Mesothelial cell of epicardium (in vitro differentiated cells): Measurements from ENCODE around the gene PREX1. TPM values are rescaled to one million over a fixed set of nuclear protein-coding genes. Genes with fewer than 3 reads are reported as not detected.

Experiments used
- DNase-seq, 2 experiments: peaks; one replicate each; pipeline ENCODE4 v3.0.0; 2021; ENCODE audit warnings: low spot score in 2 of 2; ENCODE audit not compliant: unreplicated experiment in 2 of 2
- H3K27ac Mint-ChIP-seq: 2 replicates; pipeline ENCODE4 v1.8.0; 2021; ENCODE audit warnings: mixed read lengths
- H3K27me3 Mint-ChIP-seq: 2 replicates; pipeline ENCODE4 v1.8.0; 2021; ENCODE audit warnings: low read depth, mixed read lengths
- H3K36me3 Mint-ChIP-seq: 2 replicates; pipeline ENCODE4 v1.8.0; 2021; ENCODE audit warnings: mixed read lengths
- H3K4me1 Mint-ChIP-seq: 2 replicates; pipeline ENCODE4 v1.8.0; 2021; ENCODE audit warnings: mixed read lengths
- H3K4me3 Mint-ChIP-seq: 2 replicates; pipeline ENCODE4 v1.8.0; 2021; ENCODE audit warnings: mild to moderate bottlenecking, moderate library complexity, mixed read lengths
- H3K9me3 Mint-ChIP-seq: 2 replicates; pipeline ENCODE4 v1.8.0; 2021; ENCODE audit warnings: mixed read lengths
- total RNA-seq: library from RNA; stranded (reverse); gene quantifications from 3 replicates; pipeline ENCODE4 v1.2.1, GENCODE V29; 2021
- TF ChIP-seq, protein P1 (sequence below): fragments of 200-600 bp; sonication (generic); IDR thresholded peaks from one replicate; pipeline ENCODE4 v1.5.0; 2021; ENCODE audit warnings: antibody characterized with exemption; ENCODE audit not compliant: unreplicated experiment

The PREX1 gene
- total RNA-seq, 1 donor from 2014 or later: 8.3 TPM

DNA sequence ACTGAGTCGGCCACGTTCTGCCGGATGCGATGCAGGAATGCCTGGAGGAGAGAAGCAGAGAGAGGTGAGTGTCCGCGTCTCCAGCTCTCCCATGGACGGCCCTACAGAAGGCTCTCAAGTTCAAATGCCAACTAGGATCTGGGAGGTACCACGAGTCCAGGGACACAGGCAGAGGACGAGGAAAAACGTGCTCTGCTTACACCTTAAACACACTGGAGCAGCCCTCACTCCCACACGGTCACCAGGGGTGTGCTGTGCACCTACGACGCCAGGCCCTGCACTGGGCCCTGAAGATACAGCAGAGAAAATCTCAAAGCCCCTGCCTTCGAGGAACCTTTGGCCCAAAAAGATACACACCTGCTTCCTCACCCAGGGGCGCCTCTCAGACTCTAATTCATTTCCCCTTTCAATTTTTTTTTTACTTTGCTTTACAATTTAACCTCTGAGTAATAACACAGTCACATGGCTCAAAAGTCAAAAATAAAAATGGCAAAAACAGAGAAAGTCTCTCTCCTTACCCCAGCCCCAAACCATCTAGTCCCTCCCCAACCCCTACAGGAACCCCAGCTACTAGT lies 79.9 kb downstream of the PREX1 start:
- Mint-ChIP-seq H3K36me3 (peaks cover 2% of the 10 kb centered on the region), H3K9me3 (no peaks in the 10 kb centered on the region), H3K4me3 (no peak overlapping the region), H3K4me1 (peaks cover 6% of the 10 kb centered on the region), H3K27ac (no peak overlapping the region), H3K27me3 (peaks cover 7% of the 10 kb centered on the region)
- DNase-seq: no peak
- TF ChIP-seq, protein P1, sequence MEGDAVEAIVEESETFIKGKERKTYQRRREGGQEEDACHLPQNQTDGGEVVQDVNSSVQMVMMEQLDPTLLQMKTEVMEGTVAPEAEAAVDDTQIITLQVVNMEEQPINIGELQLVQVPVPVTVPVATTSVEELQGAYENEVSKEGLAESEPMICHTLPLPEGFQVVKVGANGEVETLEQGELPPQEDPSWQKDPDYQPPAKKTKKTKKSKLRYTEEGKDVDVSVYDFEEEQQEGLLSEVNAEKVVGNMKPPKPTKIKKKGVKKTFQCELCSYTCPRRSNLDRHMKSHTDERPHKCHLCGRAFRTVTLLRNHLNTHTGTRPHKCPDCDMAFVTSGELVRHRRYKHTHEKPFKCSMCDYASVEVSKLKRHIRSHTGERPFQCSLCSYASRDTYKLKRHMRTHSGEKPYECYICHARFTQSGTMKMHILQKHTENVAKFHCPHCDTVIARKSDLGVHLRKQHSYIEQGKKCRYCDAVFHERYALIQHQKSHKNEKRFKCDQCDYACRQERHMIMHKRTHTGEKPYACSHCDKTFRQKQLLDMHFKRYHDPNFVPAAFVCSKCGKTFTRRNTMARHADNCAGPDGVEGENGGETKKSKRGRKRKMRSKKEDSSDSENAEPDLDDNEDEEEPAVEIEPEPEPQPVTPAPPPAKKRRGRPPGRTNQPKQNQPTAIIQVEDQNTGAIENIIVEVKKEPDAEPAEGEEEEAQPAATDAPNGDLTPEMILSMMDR: no peak

DNA sequence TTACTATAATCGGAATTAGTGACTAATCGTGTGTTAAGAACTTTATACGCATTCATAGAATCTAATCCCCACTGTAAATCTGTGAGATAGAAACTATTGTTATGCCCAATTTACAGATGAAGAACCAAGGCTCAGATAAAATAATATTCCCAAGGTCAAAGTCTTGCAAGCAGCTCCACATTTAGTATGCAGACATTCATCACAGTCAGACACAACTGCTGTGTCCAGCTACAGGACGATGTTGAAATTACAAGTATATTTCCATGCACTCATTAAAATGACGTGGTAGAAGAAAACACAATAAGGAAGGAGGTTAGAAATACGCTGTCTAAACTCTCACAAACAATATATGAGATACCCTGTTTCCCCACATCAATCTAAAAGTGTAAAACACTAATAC lies 82.5 kb downstream of the PREX1 start:
- Mint-ChIP-seq H3K27me3 (peaks cover 2% of the 10 kb centered on the region), H3K4me3 (no peak overlapping the region), H3K4me1 (peaks cover 6% of the 10 kb centered on the region), H3K36me3 (peaks cover 2% of the 10 kb centered on the region), H3K9me3 (no peaks in the 10 kb centered on the region), H3K27ac (no peak overlapping the region)
- TF ChIP-seq, protein P1: no peak
- DNase-seq: no peak

DNA sequence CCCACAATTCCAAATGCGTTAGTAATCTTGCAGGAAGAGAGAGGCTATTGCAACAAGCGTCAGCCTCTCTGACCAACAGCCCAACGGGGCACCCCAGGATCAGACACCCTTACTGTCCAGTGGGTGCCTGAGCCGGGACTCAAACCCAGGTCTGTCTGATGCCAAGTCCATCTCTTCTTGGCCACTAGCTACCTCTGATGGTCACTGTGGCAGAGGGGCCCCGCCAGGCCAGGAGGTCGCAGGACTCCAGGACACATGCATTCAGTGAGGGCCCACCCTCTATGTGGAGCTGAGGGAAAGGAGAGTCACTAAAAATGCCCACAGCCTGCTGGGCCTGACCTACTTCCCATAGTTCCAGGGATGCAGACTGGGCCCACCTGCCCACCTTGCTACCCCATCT lies 83.3 kb downstream of the PREX1 start:
- Mint-ChIP-seq H3K27me3 (no peaks in the 10 kb centered on the region), H3K36me3 (peaks cover 2% of the 10 kb centered on the region), H3K27ac (no peak overlapping the region), H3K4me3 (no peak overlapping the region), H3K4me1 (peaks cover 6% of the 10 kb centered on the region), H3K9me3 (no peaks in the 10 kb centered on the region)
- TF ChIP-seq, protein P1: no peak
- DNase-seq: no peak

DNA sequence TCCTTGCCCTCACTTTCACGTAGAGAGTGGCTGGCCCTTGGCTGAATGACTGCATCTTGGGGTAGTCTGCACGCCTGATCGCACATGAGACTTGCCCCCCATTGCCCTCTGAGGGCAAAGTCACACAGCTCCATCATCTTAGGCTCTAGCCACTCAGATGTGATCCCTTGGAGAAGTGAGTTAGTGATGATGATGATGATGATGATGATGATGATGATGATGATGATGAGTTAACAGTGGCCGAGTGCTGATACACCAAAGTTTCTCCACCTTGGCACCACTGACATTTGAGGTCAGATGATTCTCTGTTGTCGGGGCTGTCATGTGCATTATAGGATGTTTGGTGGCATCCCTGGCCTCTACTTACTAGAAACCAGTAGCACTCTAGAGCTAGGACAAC lies 84.0 kb downstream of the PREX1 start:
- Mint-ChIP-seq H3K9me3 (no peaks in the 10 kb centered on the region), H3K27me3 (no peaks in the 10 kb centered on the region), H3K27ac (no peak overlapping the region), H3K4me3 (no peak overlapping the region), H3K36me3 (peaks cover 2% of the 10 kb centered on the region), H3K4me1 (peaks cover 8% of the 10 kb centered on the region)
- TF ChIP-seq, protein P1: no peak
- DNase-seq: no peak

DNA sequence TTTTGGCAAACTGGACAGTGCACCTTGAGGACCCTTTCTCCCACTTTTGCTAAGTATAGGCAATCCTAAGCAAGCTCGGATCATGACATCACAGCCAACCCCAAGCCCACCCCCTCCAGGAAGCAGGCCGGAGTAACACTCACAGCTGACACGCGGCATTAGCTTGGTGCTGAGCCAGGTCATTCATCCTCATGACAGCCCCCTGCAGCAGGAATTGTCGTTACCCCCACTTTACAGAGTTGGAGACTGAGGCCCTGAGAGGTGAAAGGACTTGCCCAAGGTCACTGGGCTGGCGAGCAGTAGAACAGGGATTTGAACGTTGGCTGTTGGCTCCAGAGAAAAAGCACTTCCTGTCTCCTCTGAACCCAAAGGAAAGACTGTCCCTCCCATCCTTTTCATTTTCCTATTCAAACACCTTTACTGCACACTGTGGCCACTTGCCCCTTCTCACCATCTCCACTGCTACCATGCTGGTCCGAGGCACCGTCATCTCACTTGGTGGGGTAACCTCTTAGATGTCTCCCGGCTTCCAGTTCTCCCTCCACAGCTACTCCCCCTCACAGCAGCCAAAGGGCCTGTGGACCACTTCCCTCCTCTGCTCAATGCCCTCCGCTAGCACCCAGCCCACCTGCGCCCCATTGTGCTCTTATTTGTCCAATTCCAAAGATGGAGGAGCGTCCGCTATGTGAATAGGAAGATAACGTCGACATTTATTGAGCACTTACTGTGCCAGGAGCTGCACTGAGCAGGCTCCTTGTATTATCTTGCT lies 84.7 kb downstream of the PREX1 start:
- Mint-ChIP-seq H3K4me1 (peaks cover 6% of the 10 kb centered on the region), H3K27me3 (no peaks in the 10 kb centered on the region), H3K4me3 (no peak overlapping the region), H3K9me3 (no peaks in the 10 kb centered on the region), H3K36me3 (peaks cover 2% of the 10 kb centered on the region), H3K27ac (no peak overlapping the region)
- TF ChIP-seq, protein P1: no peak
- no peak for DNase-seq
